OCI-LY3 (cell line): Measurements from ENCODE around the gene CCZ1B.
"Not testable (repeated sequence)": the region's sequence is repeated elsewhere in the genome, so short reads cannot be mapped to it uniquely, and the experiment has no call there.

ENCODE experiments used
- CTCF ChIP-seq: fragments of 200-600, 300-600 bp; sonication (generic); IDR thresholded peaks from 2 replicates; pipeline ENCODE4 v1.5.1; 2014; ENCODE audit warnings: antibody characterized with exemption, low read length, low read depth
- EZH2phosphoT487 ChIP-seq: fragments of 200-600 bp; shearing (Covaris generic); IDR thresholded peaks from 2 replicates; pipeline ENCODE4 v1.6.1; 2018; ENCODE audit warnings: antibody characterized with exemption, mixed run types, low read depth

GRCh38 chr7:6830026-6830425, 4.0 kb upstream of the CCZ1B start:
- TF ChIP-seq CTCF, EZH2phosphoT487: not testable (repeated sequence)
